ENCODE results near the gene CCDC136.

CCDC136 gene

GRCh38 chr7:128800567-128800966 is 8.8 kb downstream of the CCDC136 start:
- Mint-ChIP-seq H3K4me3 (no peak overlapping the region), H3K27me3 (no peaks in the 10 kb centered on the region), H3K4me1 (no peaks in the 10 kb centered on the region), H3K9me3 (no peaks in the 10 kb centered on the region), H3K36me3 (ENCODE audit: insufficient read depth) (peaks cover 5% of the 10 kb centered on the region), H3K27ac (ENCODE audit: low read depth) (no peak overlapping the region)
- ATAC-seq (replicated peaks; ENCODE audit: extremely low read depth, poor library complexity, severe bottlenecking), result no peak
- no peak for DNase-seq (ENCODE audit: low spot score in 2 of 2)

- Mint-ChIP-seq H3K27ac (ENCODE audit: low read depth) (no peak overlapping the region), H3K9me3 (no peaks in the 10 kb centered on the region), H3K27me3 (no peaks in the 10 kb centered on the region), H3K4me3 (no peak overlapping the region), H3K4me1 (no peaks in the 10 kb centered on the region), H3K36me3 (ENCODE audit: insufficient read depth) (peaks cover 5% of the 10 kb centered on the region)
- DNase-seq (ENCODE audit: low spot score in 2 of 2) (no peak), ATAC-seq (replicated peaks; ENCODE audit: extremely low read depth, poor library complexity, severe bottlenecking) (no peak)
These were observed 9.2 kb downstream of the CCDC136 start for GRCh38 chr7:128801003-128801402.

- no peak overlapping the region for H3K4me3 Mint-ChIP-seq
- ATAC-seq (replicated peaks; ENCODE audit: extremely low read depth, poor library complexity, severe bottlenecking) (no peak), DNase-seq (ENCODE audit: low spot score in 2 of 2) (no peak)
- H3K36me3 Mint-ChIP-seq (ENCODE audit: insufficient read depth), result peaks cover 5% of the 10 kb centered on the region
- H3K4me1 Mint-ChIP-seq, result no peaks in the 10 kb centered on the region
- H3K27ac Mint-ChIP-seq (ENCODE audit: low read depth), result no peak overlapping the region
- no peaks in the 10 kb centered on the region for H3K9me3 Mint-ChIP-seq
- no peaks in the 10 kb centered on the region for H3K27me3 Mint-ChIP-seq
These were observed 10.1 kb downstream of the CCDC136 start for GRCh38 chr7:128801667-128802418.

- DNase-seq (ENCODE audit: low spot score in 2 of 2), result no peak
- H3K36me3 Mint-ChIP-seq (ENCODE audit: insufficient read depth), result peaks cover 3% of the 10 kb centered on the region
- H3K9me3 Mint-ChIP-seq, result no peaks in the 10 kb centered on the region
- no peaks in the 10 kb centered on the region for H3K27me3 Mint-ChIP-seq
- H3K4me1 Mint-ChIP-seq, result no peaks in the 10 kb centered on the region
- no peak for ATAC-seq (replicated peaks; ENCODE audit: extremely low read depth, poor library complexity, severe bottlenecking)
- H3K4me3 Mint-ChIP-seq, result no peak overlapping the region
- no peak overlapping the region for H3K27ac Mint-ChIP-seq (ENCODE audit: low read depth)
These were observed 12.7 kb downstream of the CCDC136 start for GRCh38 chr7:128804484-128804883.

GRCh38 chr7:128805225-128805624 is 13.5 kb downstream of the CCDC136 start:
- no peaks in the 10 kb centered on the region for H3K27me3 Mint-ChIP-seq
- no peaks in the 10 kb centered on the region for H3K9me3 Mint-ChIP-seq

GRCh38 chr7:128807191-128807590 is 15.4 kb downstream of the CCDC136 start:
- Mint-ChIP-seq H3K36me3 (ENCODE audit: insufficient read depth) (peaks cover 3% of the 10 kb centered on the region), H3K4me3 (no peak overlapping the region), H3K4me1 (no peaks in the 10 kb centered on the region), H3K27ac (ENCODE audit: low read depth) (no peak overlapping the region), H3K27me3 (no peaks in the 10 kb centered on the region), H3K9me3 (no peaks in the 10 kb centered on the region)
- ATAC-seq (replicated peaks; ENCODE audit: extremely low read depth, poor library complexity, severe bottlenecking) (no peak), DNase-seq (ENCODE audit: low spot score in 2 of 2) (no peak)

More at GRCh38 chr7:128805225-128805624, 13.5 kb downstream of the CCDC136 start:
- H3K36me3 Mint-ChIP-seq (ENCODE audit: insufficient read depth), result peaks cover 3% of the 10 kb centered on the region
- DNase-seq (ENCODE audit: low spot score in 2 of 2), result no peak
- no peak overlapping the region for H3K4me3 Mint-ChIP-seq
- no peaks in the 10 kb centered on the region for H3K4me1 Mint-ChIP-seq
- no peak overlapping the region for H3K27ac Mint-ChIP-seq (ENCODE audit: low read depth)
- ATAC-seq (replicated peaks; ENCODE audit: extremely low read depth, poor library complexity, severe bottlenecking), result no peak

GRCh38 chr7:128809363-128809762 is 17.6 kb downstream of the CCDC136 start:
- no peaks in the 10 kb centered on the region for H3K9me3 Mint-ChIP-seq
- peaks cover 3% of the 10 kb centered on the region for H3K36me3 Mint-ChIP-seq (ENCODE audit: insufficient read depth)
- H3K4me1 Mint-ChIP-seq, result no peaks in the 10 kb centered on the region
- DNase-seq (ENCODE audit: low spot score in 2 of 2) (no peak), ATAC-seq (replicated peaks; ENCODE audit: extremely low read depth, poor library complexity, severe bottlenecking) (no peak)
- H3K4me3 Mint-ChIP-seq, result no peak overlapping the region
- H3K27me3 Mint-ChIP-seq, result no peaks in the 10 kb centered on the region
- no peak overlapping the region for H3K27ac Mint-ChIP-seq (ENCODE audit: low read depth)

- no peak for DNase-seq (ENCODE audit: low spot score in 2 of 2)
- Mint-ChIP-seq H3K27me3 (no peaks in the 10 kb centered on the region), H3K4me1 (no peaks in the 10 kb centered on the region), H3K9me3 (no peaks in the 10 kb centered on the region), H3K36me3 (ENCODE audit: insufficient read depth) (no peaks in the 10 kb centered on the region), H3K27ac (ENCODE audit: low read depth) (no peak overlapping the region), H3K4me3 (no peak overlapping the region)
- no peak for ATAC-seq (replicated peaks; ENCODE audit: extremely low read depth, poor library complexity, severe bottlenecking)
These were observed 18.7 kb downstream of the CCDC136 start for GRCh38 chr7:128810473-128810872.

GRCh38 chr7:128810997-128811396 is 19.2 kb downstream of the CCDC136 start:
- no peak overlapping the region for H3K4me3 Mint-ChIP-seq
- ATAC-seq (replicated peaks; ENCODE audit: extremely low read depth, poor library complexity, severe bottlenecking) (no peak), DNase-seq (ENCODE audit: low spot score in 2 of 2) (no peak)
- no peaks in the 10 kb centered on the region for H3K27me3 Mint-ChIP-seq
- no peaks in the 10 kb centered on the region for H3K36me3 Mint-ChIP-seq (ENCODE audit: insufficient read depth)
- H3K27ac Mint-ChIP-seq (ENCODE audit: low read depth), result no peak overlapping the region
- H3K4me1 Mint-ChIP-seq, result no peaks in the 10 kb centered on the region
- no peaks in the 10 kb centered on the region for H3K9me3 Mint-ChIP-seq

GRCh38 chr7:128811631-128812430 is 20.1 kb downstream of the CCDC136 start:
- Mint-ChIP-seq H3K9me3 (no peaks in the 10 kb centered on the region), H3K27ac (ENCODE audit: low read depth) (no peak overlapping the region), H3K27me3 (no peaks in the 10 kb centered on the region), H3K4me3 (no peak overlapping the region), H3K4me1 (no peaks in the 10 kb centered on the region), H3K36me3 (ENCODE audit: insufficient read depth) (no peaks in the 10 kb centered on the region)
- ATAC-seq (replicated peaks; ENCODE audit: extremely low read depth, poor library complexity, severe bottlenecking) (no peak), DNase-seq (ENCODE audit: low spot score in 2 of 2) (no peak)

- DNase-seq (ENCODE audit: low spot score in 2 of 2) (no peak), ATAC-seq (replicated peaks; ENCODE audit: extremely low read depth, poor library complexity, severe bottlenecking) (no peak)
- no peaks in the 10 kb centered on the region for H3K4me1 Mint-ChIP-seq
- H3K36me3 Mint-ChIP-seq (ENCODE audit: insufficient read depth), result no peaks in the 10 kb centered on the region
- H3K27ac Mint-ChIP-seq (ENCODE audit: low read depth), result no peak overlapping the region
- H3K27me3 Mint-ChIP-seq, result no peaks in the 10 kb centered on the region
- H3K4me3 Mint-ChIP-seq, result no peak overlapping the region
- H3K9me3 Mint-ChIP-seq, result no peaks in the 10 kb centered on the region
These were observed 20.9 kb downstream of the CCDC136 start for GRCh38 chr7:128812514-128813168.

GRCh38 chr7:128814499-128814898 is 22.7 kb downstream of the CCDC136 start:
- Mint-ChIP-seq H3K36me3 (ENCODE audit: insufficient read depth) (no peaks in the 10 kb centered on the region), H3K4me3 (no peak overlapping the region), H3K27ac (ENCODE audit: low read depth) (no peak overlapping the region), H3K4me1 (no peaks in the 10 kb centered on the region), H3K27me3 (no peaks in the 10 kb centered on the region), H3K9me3 (no peaks in the 10 kb centered on the region)
- DNase-seq (ENCODE audit: low spot score in 2 of 2), result no peak
- no peak for ATAC-seq (replicated peaks; ENCODE audit: extremely low read depth, poor library complexity, severe bottlenecking)

All from central memory CD8-positive, alpha-beta T cell (primary cell).